ENCODE measurements around the gene ASMTL.
A peak's percentile ranks its signal among the peaks of the same experiment; 100 is the strongest.
"Not testable (repeated sequence)": the region's sequence is repeated elsewhere in the genome, so short reads cannot be mapped to it uniquely, and the experiment has no call there.

Gene ASMTL

GRCh38 chrX:1453951-1454785 is 1.5 kb upstream of the ASMTL start:
- peak; percentile 58 to 59 for ATAC-seq

- peak; percentile 54 to 57 for ATAC-seq
These were observed 680 bp upstream of the ASMTL start for GRCh38 chrX:1453395-1453783.

- no peak for ATAC-seq
These were observed 821 bp downstream of the ASMTL start for GRCh38 chrX:1451661-1452515.

GRCh38 chrX:1451251-1451660 is 1.5 kb downstream of the ASMTL start:
- no peak for ATAC-seq

GRCh38 chrX:1450361-1451161 is 2.1 kb downstream of the ASMTL start:
- no peak for ATAC-seq

- no peak for ATAC-seq
These were observed 2.9 kb downstream of the ASMTL start for GRCh38 chrX:1449823-1450149.

DNA sequence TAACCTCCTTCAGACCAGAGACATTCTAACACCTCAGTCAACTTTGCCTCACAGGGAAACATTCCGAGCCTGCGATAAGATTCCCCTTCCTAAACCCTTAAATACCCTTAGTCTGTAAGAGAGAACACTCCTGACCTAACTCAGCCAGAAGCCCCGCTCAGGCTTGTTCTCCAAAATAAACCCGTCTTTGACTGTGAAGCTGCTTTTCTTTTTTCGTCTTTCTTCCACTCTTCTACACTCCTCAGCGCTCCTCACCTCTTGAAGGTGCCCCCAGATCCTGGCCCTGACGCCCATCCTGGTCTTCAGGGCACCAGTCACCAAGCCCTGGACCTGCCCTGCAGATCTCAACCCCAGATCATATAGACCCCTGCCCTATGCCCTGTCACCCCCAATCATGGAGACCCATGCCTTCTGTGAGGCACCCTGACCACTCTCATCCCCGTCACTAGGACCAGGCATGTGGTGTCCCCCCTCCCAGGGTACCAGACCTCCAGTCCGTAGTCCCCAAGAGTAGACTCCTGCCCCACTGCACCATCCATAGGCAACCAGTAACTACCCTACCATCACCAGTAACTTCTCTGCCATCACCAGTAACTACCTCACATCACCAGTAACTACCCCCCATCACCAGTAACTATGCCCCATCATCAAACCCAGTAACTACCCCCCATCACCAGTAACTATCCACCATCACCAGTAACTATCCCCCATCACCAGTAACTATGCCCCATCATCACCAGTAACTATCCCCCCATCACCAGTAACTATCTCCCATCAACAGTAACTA is 3.5 kb downstream of the ASMTL start:
- no peak for ATAC-seq

- ATAC-seq, result not testable (repeated sequence)
These were observed 4.1 kb downstream of the ASMTL start for GRCh38 chrX:1448573-1449001.

GRCh38 chrX:1447969-1448572 is 4.6 kb downstream of the ASMTL start:
- not testable (repeated sequence) for ATAC-seq

DNA sequence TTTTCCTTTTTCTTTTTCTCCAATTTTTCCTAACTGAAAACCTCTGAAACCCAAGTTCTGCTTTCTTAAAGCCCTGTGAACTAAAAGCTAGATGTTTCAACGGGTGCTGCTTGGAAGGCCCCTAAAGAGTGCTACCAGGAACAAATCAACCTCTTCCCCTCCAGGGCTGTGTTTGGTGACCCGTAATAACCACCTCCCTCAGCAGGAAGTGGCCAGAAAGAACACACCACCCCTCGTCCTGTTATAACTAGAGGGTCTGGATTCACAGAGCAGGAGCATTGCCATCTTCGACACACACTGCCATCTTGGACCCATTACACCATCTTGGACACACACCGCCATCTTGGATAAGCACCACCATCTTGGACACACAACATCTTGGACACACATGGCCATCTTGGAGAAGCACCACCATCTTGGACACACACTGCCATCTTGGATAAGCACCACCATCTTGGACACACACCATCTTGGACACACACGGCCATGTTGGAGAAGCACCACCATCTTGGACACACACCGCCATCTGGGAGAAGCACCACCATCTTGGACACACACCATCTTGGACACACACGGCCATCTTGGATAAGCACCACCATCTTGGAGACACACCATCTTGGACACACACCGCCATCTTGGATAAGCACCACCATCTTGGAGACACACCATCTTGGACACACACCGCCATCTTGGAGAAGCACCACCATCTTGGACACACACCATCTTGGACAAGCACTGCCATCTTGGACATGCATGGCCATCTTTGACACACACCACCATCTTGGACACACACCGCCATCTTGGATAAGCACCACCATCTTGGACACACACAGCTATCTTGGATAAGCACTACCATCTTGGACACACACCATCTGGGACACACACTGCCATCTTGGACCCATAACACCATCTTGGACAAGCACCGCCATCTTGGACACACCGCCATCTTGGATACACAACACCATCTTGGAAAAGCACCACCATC is 5.4 kb downstream of the ASMTL start:
- not testable (repeated sequence) for ATAC-seq

DNA sequence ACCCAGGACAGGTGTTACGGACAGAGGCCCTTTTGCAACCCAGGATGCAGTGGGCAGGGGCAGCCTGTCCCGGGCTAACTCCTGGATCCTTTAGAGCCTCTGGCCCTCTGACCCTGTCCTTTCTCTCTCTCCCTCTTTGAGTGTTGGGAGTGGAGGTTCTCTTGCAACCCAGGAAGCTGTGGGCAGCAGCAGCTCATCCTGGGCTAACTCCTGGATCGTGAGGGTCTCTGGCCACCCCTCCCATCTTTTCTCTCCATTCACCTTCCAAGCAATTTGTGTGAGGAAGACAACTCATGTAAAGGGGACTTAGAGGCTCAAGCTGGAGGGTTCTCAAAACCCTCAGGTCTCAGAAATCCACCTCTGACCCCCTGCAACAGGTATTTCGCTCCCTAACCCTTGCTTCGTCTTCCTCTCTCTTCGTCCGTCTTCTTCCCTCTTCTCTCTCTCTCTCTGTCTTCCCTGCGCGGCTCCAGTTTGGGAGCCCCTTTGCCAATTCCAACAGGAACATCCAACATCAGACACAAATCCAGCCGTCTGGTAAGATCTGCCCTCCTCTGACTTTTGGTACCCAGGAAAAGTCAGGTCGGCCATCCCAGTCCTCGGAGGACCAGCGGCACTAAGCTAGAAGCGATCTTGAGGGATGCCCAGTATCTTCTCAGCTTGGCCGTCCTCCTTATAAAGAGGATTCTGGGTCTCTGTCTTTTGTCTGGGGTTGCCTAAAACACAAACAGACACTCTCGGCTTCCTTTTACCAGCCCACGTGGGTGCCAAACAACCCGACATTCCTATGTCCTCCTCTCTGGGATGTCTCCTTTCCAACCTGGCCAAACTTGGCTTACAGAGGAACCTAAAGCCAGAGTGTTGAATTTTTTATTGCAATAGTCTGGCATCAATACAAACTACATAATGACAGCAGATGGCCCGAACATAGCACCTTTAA is 7.9 kb downstream of the ASMTL start:
- ATAC-seq, result no peak

- ATAC-seq, result no peak
These were observed 9.1 kb downstream of the ASMTL start for GRCh38 chrX:1443496-1444075.

DNA sequence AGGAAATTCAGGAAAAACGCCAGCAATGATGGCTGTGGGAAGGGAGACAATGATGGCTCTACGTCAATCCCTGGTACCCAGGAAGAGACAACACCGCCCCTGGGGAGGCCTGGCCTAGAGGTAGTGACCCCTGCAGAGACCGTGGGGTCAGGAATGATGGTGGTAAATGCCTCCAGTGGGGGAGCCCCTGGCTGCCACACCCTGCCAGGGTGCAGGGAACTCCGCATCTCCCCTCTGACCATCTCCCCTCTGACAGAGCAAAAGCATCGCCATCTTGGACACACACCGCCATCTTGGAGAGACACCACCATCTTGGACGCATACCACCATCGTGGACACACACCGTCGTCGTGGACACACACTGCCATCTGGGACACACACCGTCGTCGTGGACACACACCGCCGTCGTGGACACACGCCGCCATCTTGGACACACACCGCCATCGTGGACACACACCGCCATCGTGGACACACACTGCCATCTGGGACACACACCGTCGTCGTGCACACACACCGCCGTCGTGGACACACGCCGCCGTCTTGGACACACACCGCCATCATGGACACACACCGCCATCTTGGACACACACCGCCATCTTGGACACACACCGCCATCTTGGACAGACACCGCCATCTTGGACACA is 9.9 kb downstream of the ASMTL start:
- no peak for ATAC-seq

DNA sequence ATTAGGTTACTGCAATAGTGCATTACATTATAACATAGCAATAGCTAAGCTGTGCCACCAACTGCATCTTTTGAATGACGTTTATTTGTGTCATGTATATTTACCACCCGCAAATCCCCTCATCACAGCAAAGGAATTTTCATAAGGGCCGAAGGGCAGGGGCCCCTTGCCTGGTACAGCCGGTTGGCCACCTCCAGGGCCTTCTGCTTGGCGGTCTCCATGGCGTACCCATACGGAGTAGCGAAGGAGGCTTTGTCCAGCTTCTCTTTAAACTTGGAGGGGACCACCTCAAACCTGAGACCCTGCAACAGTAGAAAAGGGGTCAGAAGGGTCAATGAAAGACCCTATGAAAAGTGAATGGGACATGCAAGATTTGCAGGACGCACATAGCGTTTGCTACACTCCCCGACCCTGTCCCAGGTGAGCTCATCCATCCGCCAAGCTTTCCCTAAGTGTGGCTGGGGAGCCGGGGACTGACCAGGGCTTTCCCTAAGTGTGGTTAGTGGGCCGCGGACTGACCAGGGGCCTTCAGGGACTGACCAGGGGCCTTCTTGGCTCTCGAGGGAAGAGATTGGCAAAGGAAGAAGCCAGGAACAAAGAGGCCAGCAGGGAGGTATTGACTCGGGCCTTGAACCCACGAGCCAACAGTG is 10.6 kb downstream of the ASMTL start:
- no peak for ATAC-seq

DNA sequence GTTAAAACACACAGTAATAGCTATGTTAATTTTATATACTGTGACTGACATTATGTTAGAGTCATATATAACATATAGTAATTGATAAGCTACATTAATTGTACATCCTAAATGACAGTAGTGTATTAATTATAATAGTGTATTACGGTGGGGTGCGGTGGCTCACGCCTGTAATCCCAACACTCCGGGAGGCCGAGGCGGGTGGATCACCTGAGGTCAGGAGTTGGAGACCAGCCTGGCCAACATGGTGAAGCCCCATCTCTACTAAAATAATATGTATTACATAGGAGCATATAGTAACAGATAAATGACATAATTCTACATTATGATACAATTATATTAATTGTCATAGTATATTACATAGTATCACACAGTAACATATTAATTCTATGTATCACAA is 12.2 kb downstream of the ASMTL start:
- ATAC-seq, result no peak

GRCh38 chrX:1435241-1435895 is 17.3 kb downstream of the ASMTL start:
- ATAC-seq, result no peak

DNA sequence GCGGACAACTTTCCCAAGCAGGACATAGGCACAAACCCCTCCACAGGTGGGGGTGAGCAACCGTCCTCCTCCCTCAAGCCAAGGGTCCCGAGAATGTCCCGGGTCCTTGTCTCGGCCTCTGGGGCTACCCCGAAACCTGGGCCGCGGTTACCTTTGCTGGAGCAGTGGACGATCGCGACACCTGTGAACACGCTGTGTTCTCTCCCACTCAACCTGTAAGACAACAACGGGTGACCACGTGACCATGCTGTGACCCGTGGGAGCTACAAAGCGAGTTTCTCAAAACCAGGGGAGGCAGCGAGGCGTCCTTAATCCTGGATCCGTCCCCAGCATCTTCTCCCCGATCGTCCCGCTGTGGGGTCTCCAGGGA is 17.9 kb downstream of the ASMTL start:
- no peak for ATAC-seq

Data from activated CD4-positive, CD25-positive, alpha-beta regulatory T cell treated with anti-CD3 and anti-CD28 coated beads, Interleukin-2, amount 50 U/mL, for 24 hours (primary cell).